Activated T-cell treated with anti-CD3 and anti-CD28 coated beads for 24 hours (primary cell): ENCODE measurements around the gene FBLN2.

Experiments used
- DNase-seq: peaks from one replicate; pipeline ENCODE4 v3.0.0-alpha.2; 2020; ENCODE audit warnings: low read depth

FBLN2 gene

DNA sequence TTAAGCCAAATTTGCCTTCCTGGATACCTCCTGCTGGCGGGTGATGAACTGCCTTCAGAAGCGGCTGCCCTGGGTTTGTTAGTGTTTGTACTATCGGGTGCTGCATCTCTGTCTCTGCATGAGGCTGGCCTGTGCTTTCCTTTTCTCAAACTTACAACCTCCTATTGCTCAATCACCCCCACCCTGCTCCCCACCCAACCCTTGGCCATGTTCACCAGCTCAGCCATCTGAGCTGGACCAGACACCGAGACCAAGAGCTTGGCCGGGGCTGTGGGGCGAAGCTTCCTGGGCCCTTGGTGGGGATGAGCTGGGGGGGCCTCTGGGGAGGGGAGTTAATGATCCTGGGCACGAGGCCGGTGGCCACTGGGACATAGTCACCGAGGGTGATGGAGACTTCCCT, 16.8 kb upstream of the FBLN2 start:
- no peak for DNase-seq

DNA sequence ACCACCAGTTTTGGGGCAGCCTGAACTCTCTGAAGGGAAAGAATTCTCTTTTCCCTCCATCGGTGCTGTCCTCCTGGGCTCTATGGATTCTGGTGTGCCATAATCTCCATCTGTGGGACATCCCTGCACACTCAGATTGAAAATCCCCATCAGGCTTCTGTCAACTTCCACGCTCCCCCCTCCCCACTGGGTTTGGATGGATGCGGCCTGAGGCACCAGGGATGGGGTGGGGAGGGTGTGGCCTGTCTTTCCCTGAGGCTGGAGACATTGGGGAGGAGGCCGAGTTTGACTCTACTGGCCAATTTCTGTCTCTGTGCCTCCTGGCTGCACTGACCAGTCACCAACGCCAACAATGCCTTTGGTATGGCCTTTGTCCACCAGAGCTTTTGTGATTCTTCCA, 16.3 kb upstream of the FBLN2 start:
- DNase-seq = no peak

DNA sequence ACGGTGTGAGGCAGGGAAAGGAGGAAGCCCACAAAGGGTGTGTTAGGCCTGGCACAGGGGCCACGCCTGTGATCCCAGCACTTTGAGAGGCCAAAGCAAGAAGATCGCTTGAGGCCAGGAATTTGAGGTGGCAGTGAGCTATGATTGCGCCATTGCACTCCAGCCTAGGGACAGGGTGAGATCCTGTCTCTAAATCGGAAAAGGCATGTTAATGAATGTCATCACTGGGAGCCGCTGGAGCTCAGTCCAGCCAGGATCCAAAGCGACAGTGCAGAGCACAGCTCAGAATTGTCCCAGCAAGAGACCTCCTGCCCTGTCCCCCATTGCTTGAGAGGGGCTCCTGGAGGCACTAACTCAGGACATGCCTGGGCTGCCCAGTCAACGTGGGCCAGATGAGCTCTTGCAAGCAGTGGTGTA, 15.0 kb upstream of the FBLN2 start:
- no peak for DNase-seq

DNA sequence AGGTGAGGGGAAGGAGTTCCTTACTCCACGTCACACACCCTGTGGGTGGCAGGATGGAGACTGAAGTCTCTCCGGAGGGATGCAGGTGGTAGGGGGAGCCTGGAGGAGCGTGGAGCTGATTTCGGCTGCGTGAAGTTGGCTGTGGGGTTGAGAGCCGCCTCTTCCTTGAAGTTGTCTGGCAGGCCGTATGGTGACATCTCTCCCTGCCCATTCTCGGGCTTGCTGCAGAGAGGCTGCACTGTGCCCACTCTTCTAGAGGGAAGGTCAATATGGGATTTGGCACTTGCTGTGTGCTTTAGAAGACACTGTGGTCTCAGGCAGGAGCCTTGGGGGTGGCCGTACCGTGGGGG, 13.4 kb upstream of the FBLN2 start:
- no peak for DNase-seq

DNA sequence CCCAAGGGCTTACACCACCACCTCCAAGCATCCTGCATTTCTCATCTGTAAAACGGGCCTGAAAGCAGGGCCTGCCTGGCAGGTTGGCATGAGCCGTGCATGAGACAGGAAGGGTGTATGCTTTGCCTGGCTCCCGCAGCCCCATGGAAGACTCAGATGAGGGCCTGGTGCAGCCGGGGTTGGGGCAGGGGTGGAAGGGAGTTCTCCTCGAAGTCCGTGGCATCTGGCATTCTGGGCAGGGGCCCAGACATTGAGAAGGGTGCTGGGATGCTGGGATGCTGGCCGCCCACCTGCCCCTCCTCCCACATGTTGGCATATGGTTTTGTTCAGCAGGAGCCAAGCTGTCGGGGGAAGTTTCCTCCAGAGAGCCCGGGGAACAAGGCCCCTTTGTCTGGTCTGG, 13.0 kb upstream of the FBLN2 start:
- no peak for DNase-seq

DNA sequence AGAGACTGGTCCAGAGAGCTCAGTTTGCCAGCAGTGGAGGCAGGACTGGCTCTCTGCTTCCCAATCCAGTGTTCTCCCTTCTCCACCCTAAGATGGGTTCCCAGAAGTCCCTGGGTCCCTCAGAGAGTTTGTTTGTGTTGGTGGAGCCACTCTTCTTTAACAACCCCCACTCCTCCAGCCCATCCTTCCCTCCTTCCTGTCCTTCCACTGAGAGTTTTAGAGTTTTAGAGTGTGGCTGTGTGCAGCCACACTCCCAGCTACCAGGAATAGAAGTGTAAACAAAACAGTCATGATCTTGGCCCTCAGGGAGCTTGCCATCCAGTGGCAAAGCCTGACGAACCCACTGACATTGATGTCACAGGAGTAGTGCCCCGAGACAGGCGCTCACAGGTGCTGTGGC, 12.5 kb upstream of the FBLN2 start:
- DNase-seq = no peak

DNA sequence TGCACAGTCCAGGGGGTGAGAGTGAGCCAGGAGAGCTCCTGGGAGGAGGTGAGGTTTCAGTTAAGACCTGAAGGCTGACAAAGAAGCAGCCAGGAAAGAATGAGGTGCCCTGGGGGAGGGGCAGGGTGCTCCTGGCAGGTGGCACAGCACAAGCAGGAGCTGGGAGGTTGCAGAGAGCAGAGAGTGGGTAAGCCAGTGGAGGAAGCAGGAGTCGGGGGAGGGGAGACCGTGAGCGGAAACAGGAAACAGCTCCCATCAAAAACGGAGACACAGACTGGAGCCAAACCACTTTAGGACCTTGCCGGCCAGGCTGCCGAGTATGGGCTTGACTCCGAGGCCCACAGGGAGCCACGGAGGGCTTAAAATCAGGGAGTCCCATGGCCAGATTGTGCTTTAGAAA, 12.1 kb upstream of the FBLN2 start:
- no peak for DNase-seq

DNA sequence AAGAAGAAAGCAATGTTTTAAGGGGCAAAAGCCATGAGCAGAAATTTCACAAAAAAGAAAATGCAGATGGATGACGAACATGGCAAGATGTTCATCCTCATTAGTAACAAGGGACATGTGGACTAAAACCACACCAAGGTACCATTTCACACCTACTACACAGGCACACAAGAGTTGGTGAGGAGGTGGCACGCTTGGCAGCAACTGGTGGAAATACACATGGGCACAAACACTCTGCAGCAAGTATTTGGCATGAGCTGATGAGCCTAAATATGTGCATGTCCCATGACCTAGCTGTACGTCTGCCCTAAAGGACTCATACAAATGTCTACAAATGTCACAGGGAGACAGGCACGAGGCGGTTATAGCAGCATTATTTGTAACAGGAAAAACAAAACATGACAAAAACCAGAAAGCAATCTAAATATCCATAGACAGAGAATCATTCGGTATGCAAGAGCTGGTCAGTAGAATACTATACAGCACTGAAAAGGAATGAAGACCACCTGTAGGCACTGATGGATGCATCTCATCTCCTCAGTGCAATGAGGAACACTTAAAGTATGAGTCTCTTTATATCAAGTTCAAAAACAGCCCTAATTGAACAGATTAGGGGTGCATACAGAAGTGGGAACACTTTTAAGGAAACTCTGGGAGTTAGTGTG, 11.5 kb upstream of the FBLN2 start:
- DNase-seq = no peak

DNA sequence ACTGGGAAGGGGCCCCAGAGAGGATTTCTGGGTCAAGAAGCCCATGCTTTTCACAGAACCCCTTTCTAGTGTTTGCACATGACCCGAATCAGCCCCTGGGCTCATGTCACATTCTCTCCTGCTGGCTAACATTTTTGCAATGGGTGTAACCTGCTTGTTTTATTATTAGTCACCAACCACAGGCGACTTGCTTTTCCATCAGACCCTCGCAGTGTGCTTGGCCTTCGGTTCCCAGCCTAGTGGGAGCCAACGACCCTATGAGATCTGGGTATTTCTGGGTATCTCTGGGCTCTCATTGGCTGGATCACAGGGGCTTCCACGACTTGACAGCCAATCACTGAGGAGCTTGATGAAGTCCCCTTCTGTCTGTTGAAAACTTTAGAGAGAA, 11.0 kb upstream of the FBLN2 start:
- no peak for DNase-seq

DNA sequence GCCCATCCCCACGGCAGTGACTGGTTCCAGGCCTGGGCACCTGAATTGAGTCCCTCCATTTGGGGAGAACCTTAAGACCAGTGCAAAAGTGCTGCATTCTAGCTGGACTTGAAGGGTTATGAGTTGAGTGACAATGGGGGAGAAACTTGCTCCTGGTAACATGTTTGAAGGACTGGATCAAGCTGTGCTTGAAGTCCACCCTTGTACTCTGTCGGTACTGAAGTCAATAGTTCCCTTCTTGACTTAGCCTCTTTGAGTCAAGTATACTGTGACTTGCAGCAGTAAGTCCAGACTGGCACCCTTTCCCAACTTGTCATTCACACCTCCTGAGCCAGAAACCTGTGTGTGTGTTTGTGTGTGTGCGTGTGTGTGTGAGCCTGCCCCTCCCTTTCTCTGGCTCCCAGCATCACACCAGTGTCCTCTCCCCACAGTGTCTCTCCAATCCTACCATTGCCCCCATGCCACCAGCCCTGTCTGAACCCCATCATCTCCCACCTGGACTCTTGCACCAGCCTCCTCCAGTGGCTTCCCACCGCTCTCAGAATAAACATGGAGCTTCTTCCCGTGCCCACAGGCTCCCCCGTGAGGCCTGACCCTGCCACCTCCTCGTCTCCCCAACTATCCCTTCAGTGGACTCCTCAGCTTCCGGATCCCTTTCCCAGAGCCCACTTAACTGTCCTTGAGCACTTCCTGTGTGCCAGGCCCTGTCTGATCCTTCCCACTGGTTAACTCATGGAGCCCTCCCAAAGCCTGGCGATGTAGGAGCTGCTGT, 10.2 kb upstream of the FBLN2 start:
- DNase-seq = no peak

DNA sequence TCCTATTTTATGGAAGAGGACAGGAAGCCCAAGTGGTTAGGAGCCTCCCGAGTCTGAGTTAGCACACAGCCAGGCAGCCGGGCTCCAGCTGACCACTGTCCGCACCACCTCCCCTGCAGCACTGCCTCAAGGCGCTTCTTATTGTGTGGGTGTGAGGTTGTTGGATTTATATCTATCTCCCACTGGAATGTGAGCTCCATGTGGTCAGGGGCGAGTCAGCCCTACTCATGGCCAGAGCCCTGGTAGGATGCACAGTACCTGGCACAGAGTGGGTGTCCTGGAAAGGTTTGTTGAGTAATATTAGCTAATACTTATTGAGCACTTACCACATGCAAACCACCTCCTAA, 9.7 kb upstream of the FBLN2 start:
- DNase-seq = no peak

DNA sequence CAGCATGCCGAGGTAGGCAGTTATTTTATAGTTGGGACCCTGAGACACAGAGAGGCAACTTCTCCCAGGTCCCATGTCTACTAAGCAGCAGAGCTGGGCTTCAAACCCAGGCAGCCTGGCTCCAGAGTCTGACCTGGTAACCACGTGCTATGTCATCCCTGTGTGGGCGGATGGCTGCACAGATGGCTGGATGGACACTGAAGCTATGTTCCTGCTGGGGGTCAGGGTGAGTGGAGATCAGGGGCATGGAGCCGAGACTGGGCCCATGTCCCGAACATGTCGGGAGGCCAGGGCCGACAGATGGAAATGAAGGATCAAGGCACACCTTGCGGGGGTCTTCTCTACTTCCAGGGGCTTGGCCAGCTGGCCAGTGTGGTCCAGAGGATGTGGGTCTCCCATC, 9.3 kb upstream of the FBLN2 start:
- no peak for DNase-seq

DNA sequence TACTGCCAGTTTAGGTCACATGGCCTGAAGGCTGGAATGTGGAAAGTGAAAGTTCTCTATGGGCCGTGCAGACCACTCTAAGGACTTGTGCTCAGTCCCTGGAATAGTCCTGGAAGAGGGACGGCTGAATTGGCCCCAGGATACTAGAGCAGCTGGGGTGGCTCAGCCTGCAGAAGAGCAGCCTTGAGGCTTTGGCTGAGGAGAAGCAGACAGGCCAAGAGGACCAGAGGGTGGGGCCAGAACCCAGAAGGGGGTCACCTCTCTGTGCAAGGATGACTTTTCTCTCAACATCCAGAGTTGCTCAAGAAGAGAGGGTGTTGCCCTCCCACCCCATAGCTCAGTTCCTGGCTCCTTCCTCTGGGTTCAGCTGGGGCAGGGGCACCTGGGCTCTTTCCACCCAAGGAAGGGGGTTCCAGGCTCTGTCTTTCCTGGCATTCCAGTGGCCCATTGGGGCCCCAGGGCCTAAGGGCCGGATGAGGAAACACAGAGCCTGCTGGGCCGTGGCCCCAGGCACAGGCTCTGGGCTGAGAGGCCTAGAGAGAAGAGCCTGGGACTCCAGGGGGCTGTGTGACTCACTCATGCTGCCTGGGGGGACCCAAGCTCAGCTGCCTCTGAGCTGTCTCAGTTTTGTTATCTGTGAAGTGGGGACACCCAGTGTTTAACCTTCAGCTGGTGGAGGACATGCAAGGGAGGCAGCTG, 8.5 kb upstream of the FBLN2 start:
- DNase-seq = no peak

DNA sequence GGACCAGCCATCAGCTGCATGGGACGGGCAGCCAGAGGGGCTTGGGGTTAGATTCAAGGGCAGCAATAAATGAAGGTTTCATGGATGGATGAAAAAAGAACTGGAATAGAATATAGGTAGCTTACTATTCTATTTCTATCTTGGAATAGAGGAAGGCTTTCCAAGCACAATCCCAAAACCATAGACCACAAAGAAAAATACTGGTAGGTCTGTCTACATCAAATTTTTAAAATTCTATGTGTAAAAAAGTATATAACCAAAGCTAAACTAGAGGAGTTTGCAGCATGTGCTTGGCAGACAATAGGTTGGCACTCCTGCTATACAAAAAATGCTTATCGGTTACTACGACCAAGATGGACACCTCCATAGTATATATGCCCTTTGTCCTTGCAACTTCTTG, 7.2 kb upstream of the FBLN2 start:
- DNase-seq = no peak

DNA sequence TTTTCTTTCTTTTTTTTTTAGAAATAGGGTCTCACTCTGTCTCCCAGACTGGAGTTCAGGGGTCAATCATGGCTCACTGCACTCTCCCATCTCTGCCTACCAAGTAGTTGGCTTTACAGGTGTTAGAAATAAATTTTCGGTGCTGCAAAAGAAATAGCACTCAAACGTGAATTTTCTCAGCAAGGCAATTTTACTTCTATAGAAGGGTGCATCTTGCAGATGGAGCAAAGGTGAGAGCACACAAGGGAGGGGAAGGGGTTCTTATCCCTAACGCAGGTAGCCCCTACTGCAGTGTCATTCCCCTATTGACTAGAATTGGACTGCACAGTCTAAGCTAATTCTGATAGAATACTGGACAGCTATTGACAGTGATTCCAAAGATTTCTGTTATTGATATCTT, 6.8 kb upstream of the FBLN2 start:
- DNase-seq = no peak

DNA sequence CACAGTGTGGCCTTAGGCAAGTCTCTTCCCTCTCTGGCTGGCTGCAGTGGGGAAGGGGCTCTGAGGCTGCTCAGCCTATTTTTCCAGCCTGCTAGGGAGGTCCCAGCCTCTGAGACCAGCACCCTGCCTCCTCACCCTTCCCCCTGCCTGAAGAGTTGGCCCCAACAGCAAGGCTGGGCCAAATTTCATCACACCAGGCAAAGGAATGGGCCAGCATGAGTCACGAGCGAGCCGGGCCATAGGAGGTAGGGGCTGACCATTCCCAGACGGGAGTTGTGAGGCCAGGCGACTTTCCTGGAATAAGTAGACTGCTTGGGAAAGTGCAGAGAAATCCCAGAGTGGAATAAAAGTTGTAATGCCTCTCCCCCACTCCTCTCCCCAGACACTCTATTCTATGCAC, 5.7 kb upstream of the FBLN2 start:
- DNase-seq = no peak

DNA sequence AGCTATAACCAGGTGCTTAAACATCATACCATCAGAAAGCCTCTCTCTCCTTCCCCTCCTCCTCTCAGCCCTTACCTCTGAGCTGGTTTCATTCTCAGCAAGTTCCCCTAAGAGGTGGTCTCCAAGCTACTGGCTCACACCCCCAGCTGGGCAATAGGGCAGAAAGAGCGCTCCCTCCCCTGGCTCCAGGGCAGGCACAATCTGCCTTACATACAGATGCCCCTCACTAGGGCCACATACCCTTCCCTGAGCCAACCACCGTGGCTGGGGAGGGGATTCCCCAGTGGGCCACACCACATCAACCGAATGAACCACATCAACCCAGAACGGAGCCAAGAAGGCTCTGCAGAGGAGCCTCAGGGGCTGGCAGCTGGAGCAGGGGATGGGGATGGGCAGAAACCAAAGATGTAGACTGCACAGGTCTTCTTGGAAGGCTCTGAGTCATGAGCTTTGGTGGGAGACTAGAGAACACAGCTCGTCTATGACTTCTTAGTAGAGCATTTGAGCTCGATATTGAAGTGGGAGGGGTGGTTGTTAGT, 4.6 kb upstream of the FBLN2 start:
- DNase-seq = peak; percentile 41

DNA sequence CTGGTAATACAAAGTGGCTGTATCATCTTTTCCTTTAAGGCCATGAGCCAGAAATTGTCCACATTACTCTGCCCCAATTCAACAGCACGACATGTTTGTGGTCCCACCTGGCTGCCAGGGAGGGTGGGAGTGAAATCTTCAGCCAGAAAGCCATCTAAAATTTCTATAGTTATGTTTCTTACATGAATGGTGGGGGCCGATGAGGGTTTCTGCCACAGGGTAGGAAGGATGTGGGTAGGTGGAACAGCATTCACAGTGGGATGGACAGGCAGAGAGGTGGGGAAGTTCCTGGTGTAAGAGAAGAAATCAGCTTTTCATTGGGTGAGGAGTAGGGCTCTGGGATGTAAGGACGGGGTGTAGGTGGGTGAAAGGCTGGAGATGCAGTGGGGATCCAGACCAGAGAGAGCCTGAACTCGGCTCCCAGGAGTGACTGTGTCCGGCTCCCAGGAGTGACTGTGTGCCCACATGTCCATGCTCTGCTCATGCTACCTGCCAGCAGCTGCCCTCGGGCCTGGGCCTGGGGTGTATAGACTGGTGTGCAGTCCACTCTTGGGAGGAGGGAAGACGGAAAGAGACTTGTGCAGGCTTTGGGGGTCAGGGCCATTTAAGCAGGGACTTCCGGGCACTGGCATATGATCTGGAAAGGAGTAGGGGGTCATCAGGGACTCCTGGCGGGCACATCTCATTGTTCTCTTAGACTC, 3.8 kb upstream of the FBLN2 start:
- no peak for DNase-seq

DNA sequence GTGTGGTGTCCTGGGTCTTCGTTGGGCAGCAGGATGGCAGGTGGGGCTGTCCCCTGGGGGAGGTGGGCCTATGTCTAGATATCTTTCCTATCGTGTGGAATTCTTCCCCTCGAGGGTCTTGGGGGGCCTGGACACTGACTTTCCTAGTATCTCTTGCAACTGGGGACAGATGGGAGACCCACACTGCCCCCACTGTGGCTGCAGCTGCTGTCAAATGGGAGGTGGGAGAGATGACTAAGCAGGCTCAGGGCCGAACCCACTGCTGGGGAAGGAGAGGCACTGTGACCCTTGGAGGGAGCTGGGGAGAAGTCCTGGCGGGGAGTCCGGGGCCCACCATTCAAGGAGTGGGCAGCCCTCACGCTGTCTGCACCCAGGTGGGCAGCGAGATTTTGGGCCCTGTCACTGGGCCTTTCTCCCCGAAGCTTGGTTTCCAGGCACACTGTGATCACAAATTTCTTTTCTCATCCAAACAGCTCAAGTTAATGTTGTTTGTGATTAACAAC, 2.9 kb upstream of the FBLN2 start:
- DNase-seq = no peak

DNA sequence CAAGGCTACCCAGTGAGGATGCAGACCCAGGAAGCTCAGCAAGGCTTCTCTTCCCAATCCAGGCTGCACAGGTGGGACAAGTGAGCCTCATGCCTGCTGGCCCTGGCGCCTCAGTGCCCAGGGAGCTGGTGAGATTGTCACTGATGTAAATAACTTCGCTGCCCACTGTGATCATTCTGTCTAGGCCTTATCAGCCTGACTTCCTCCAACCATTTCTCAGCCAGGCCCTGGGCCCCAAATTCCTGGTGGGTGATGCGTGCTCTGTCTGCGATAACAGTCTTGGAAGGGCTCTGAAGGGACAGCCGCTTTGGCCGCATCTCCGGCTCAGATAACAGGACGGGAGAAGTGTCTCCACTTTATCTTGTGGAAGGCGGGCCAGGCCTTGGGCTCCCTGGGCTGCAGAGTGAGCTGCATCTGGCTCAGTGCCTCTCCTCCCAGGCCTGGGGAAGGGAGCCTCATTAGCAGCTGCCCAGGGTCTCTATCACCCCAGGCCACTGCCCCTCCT, 2.2 kb upstream of the FBLN2 start:
- DNase-seq = no peak

DNA sequence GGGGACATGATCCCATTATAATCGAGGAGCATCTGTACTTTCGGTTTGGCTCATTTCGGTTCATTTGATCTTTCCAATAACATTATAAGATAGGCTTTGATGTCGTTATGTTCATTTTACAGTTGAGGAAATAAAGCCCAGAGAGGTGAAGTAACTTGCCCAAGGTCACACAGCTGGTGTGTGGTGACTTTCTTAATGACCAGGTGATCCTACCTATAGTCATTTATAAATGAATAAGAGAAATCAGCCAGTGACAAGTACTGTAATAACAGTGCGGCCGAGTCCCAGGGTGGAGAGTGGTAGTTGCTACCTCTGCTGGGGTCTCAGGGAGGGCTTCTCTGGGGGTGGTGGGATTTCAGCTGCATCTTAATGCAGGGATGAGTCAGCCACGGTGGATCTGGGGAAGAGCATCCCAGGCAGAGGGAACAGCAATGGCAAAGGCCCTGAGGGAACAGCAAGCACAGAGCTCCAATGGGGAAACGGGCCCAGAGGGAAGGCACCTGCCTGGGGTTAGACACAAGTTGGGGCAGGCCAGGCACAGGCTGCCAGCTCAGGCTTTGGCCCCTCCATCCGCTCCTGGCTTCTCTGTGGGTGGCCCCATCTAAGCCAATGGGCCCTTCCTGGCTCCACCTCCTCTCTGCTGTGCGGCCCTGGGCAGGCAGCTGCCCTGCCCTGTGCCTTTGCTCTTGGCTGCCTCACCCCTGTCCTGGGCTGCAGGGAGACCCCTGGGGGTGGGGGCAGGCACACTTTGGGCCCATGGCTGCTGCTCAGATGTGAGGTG, 1.1 kb upstream of the FBLN2 start:
- no peak for DNase-seq
